H54 (cell line): ENCODE data around the gene TTC39B.
A peak's percentile ranks its signal among the peaks of the same experiment; 100 is the strongest.

Source experiments
- DNase-seq: peaks from one replicate; pipeline ENCODE4 v3.0.0; 2011; ENCODE audit warnings: low spot score, mixed read lengths; ENCODE audit not compliant: insufficient read length
- FAIRE-seq: peaks from 3 replicates; lab custom pipeline; 2011; peaks lifted over from hg19 to GRCh38; lab: Jason Lieb, UNC
- POLR2A ChIP-seq: IDR thresholded peaks from 2 replicates; pipeline ENCODE4 v1.6.1; 2011; ENCODE audit warnings: low read depth, mild to moderate bottlenecking, low read length

The TTC39B gene

GRCh38 chr9:15268317-15268716, 38.7 kb downstream of the TTC39B start:
- no peak for TF ChIP-seq POLR2A
- no peak for FAIRE-seq
- no peak for DNase-seq

- FAIRE-seq: no peak
- TF ChIP-seq POLR2A: no peak
- DNase-seq: no peak
Measured at GRCh38 chr9:15264918-15265317, 42.1 kb downstream of the TTC39B start.

- FAIRE-seq: no peak
- DNase-seq: no peak
- no peak for TF ChIP-seq POLR2A
Measured at GRCh38 chr9:15262581-15262980, 44.4 kb downstream of the TTC39B start.

GRCh38 chr9:15256426-15256825, 50.6 kb downstream of the TTC39B start:
- no peak for DNase-seq
- no peak for TF ChIP-seq POLR2A
- no peak for FAIRE-seq

- DNase-seq (no peak), FAIRE-seq (no peak)
- TF ChIP-seq POLR2A: no peak
Measured at GRCh38 chr9:15253786-15254185, 53.2 kb downstream of the TTC39B start.

- no peak for TF ChIP-seq POLR2A
- FAIRE-seq (peak; percentile 87), DNase-seq (no peak)
Measured at GRCh38 chr9:15253197-15253596, 53.8 kb downstream of the TTC39B start.

- no peak for TF ChIP-seq POLR2A
- FAIRE-seq: no peak
- DNase-seq: no peak
Measured at GRCh38 chr9:15249981-15250380, 57.0 kb downstream of the TTC39B start.

- FAIRE-seq (peak; percentile 50), DNase-seq (peak; percentile 15)
- TF ChIP-seq POLR2A: no peak
Measured at GRCh38 chr9:15249042-15249818, 57.8 kb downstream of the TTC39B start.

- peak; percentile 33 for FAIRE-seq
- DNase-seq: no peak
- TF ChIP-seq POLR2A: no peak
Measured at GRCh38 chr9:15248621-15249020, 58.4 kb downstream of the TTC39B start.

GRCh38 chr9:15248081-15248480, 58.9 kb downstream of the TTC39B start:
- no peak for TF ChIP-seq POLR2A
- DNase-seq: no peak
- peak; percentile 11 for FAIRE-seq

GRCh38 chr9:15246708-15247107, 60.3 kb downstream of the TTC39B start:
- DNase-seq (no peak), FAIRE-seq (peak; percentile 78)
- no peak for TF ChIP-seq POLR2A

- TF ChIP-seq POLR2A: no peak
- no peak for DNase-seq
- FAIRE-seq: no peak
Measured at GRCh38 chr9:15246243-15246642, 60.8 kb downstream of the TTC39B start.

- FAIRE-seq (no peak), DNase-seq (no peak)
- TF ChIP-seq POLR2A: no peak
Measured at GRCh38 chr9:15244001-15244441, 63.0 kb downstream of the TTC39B start.

GRCh38 chr9:15243081-15243480, 63.9 kb downstream of the TTC39B start:
- FAIRE-seq (no peak), DNase-seq (no peak)
- TF ChIP-seq POLR2A: no peak

- DNase-seq (no peak), FAIRE-seq (no peak)
- no peak for TF ChIP-seq POLR2A
Measured at GRCh38 chr9:15240927-15241326, 66.1 kb downstream of the TTC39B start.

- FAIRE-seq (no peak), DNase-seq (no peak)
- no peak for TF ChIP-seq POLR2A
Measured at GRCh38 chr9:15239816-15240215, 67.2 kb downstream of the TTC39B start.
